ENCODE measurements around the gene MLLT10.

Gene MLLT10

GRCh38 chr10:21533467-21534279, at the start of gene MLLT10:
Gene MLLT10 (plus strand): TSS chr10:21534232. CDS start chr10:21534645, 413 bp downstream.
- DNase-seq (ENCODE audit: extremely low read depth in 1 of 2, low read depth in 1 of 2): peak; percentile 85 to 88

GRCh38 chr10:21487416-21488180, 46.4 kb upstream of the MLLT10 start:
- no peak for DNase-seq (ENCODE audit: extremely low read depth in 1 of 2, low read depth in 1 of 2)

GRCh38 chr10:21488246-21488956, 45.6 kb upstream of the MLLT10 start:
- DNase-seq (ENCODE audit: extremely low read depth in 1 of 2, low read depth in 1 of 2): no peak

- DNase-seq (ENCODE audit: extremely low read depth in 1 of 2, low read depth in 1 of 2): no peak
These were observed 45.0 kb upstream of the MLLT10 start for GRCh38 chr10:21488957-21489446.

GRCh38 chr10:21490028-21490710, 43.9 kb upstream of the MLLT10 start:
- DNase-seq (ENCODE audit: extremely low read depth in 1 of 2, low read depth in 1 of 2): no peak

- DNase-seq (ENCODE audit: extremely low read depth in 1 of 2, low read depth in 1 of 2): no peak
These were observed 43.3 kb upstream of the MLLT10 start for GRCh38 chr10:21490711-21491105.

- DNase-seq (ENCODE audit: extremely low read depth in 1 of 2, low read depth in 1 of 2): no peak
These were observed 41.6 kb upstream of the MLLT10 start for GRCh38 chr10:21492421-21492820.

GRCh38 chr10:21493784-21494183, 40.2 kb upstream of the MLLT10 start:
- no peak for DNase-seq (ENCODE audit: extremely low read depth in 1 of 2, low read depth in 1 of 2)

- DNase-seq (ENCODE audit: extremely low read depth in 1 of 2, low read depth in 1 of 2): no peak
These were observed 39.6 kb upstream of the MLLT10 start for GRCh38 chr10:21494191-21495001.

GRCh38 chr10:21495002-21495751, 38.9 kb upstream of the MLLT10 start:
- no peak for DNase-seq (ENCODE audit: extremely low read depth in 1 of 2, low read depth in 1 of 2)

GRCh38 chr10:21495752-21496342, 38.2 kb upstream of the MLLT10 start:
- DNase-seq (ENCODE audit: extremely low read depth in 1 of 2, low read depth in 1 of 2): peak; percentile 57 to 73

GRCh38 chr10:21496343-21497176, 37.5 kb upstream of the MLLT10 start:
- DNase-seq (ENCODE audit: extremely low read depth in 1 of 2, low read depth in 1 of 2): peak in 1 of 2 donors; percentile 14

- DNase-seq (ENCODE audit: extremely low read depth in 1 of 2, low read depth in 1 of 2): no peak
These were observed 36.7 kb upstream of the MLLT10 start for GRCh38 chr10:21497177-21497807.

- DNase-seq (ENCODE audit: extremely low read depth in 1 of 2, low read depth in 1 of 2): no peak
These were observed 35.7 kb upstream of the MLLT10 start for GRCh38 chr10:21498377-21498776.

- no peak for DNase-seq (ENCODE audit: extremely low read depth in 1 of 2, low read depth in 1 of 2)
These were observed 35.0 kb upstream of the MLLT10 start for GRCh38 chr10:21498986-21499385.

GRCh38 chr10:21499701-21500577, 34.1 kb upstream of the MLLT10 start:
- no peak for DNase-seq (ENCODE audit: extremely low read depth in 1 of 2, low read depth in 1 of 2)

- DNase-seq (ENCODE audit: extremely low read depth in 1 of 2, low read depth in 1 of 2): no peak
These were observed 33.5 kb upstream of the MLLT10 start for GRCh38 chr10:21500578-21500910.
